SK-N-SH (cell line): Measurements from ENCODE around the gene CIT. TPM values are rescaled to one million over a fixed set of nuclear protein-coding genes. Genes with fewer than 3 reads are reported as not detected.

Source experiments
- CTCF ChIA-PET: fragments of 300-600, 350-600 bp; formaldehyde crosslinking; extraction: SDS; loops from one replicate; lab custom pipeline; 2021; lab: Yijun Ruan, JAX
- POLR2A ChIA-PET: fragments of 350-600 bp; sonication (Branson Sonifier 250); formaldehyde crosslinking; extraction: SDS; loops from one replicate; lab custom pipeline; 2020; ENCODE audit warnings: antibody characterized with exemption, inconsistent platforms; lab: Yijun Ruan, JAX
- DNase-seq: peaks from one replicate; pipeline ENCODE4 v3.0.0; 2012
- H2AFZ ChIP-seq: fragments of 200-600 bp; sonication (generic); 2 replicates; pipeline ENCODE4 v1.8.1; 2016; ENCODE audit warnings: antibody characterized with exemption, mild to moderate bottlenecking, low read depth
- H3F3A ChIP-seq: fragments of 200-600 bp; sonication (generic); replicated peaks from 2 replicates; pipeline ENCODE3; 2016; ENCODE audit warnings: antibody characterized with exemption, mild to moderate bottlenecking; ENCODE audit not compliant: insufficient read depth
- H3K27ac ChIP-seq, 2 experiments: fragments of 200-500 bp in 1 of 2; fragments of 200-600 bp in 1 of 2; sonication (Bioruptor generic) in 1 of 2; sonication (generic), shearing (Covaris generic) in 1 of 2; 2 replicates each; pipeline versions ENCODE4 v1.5.1 to v1.6.1; 2014 to 2016; ENCODE audit warnings: low read depth in 2 of 2, inconsistent platforms in 1 of 2, low read length in 1 of 2, mild to moderate bottlenecking in 1 of 2, mixed read lengths in 1 of 2
- H3K27me3 ChIP-seq: fragments of 200-600 bp; sonication (generic), shearing (Covaris generic); 2 replicates; pipeline ENCODE4 v1.6.1; 2016; ENCODE audit warnings: mixed run types; ENCODE audit not compliant: insufficient read depth
- H3K36me3 ChIP-seq, 2 experiments: fragments of 200-500 bp in 1 of 2; fragments of 200-600 bp in 1 of 2; sonication (Bioruptor generic) in 1 of 2; sonication (generic) in 1 of 2; replicated peaks in 1 of 2; 2 replicates each; pipeline versions ENCODE3 to v1.5.1; 2014 to 2016; ENCODE audit warnings: low read length in 1 of 2, mild to moderate bottlenecking in 1 of 2; ENCODE audit not compliant: insufficient read depth in 2 of 2, control insufficient read depth in 1 of 2
- H3K4me1 ChIP-seq, 2 experiments: fragments of 200-500 bp in 1 of 2; fragments of 200-600 bp in 1 of 2; sonication (Bioruptor generic) in 1 of 2; sonication (generic), shearing (Covaris generic) in 1 of 2; 2 replicates each; pipeline versions ENCODE4 v1.5.1 to v1.6.1; 2014 to 2016; ENCODE audit warnings: low read depth in 1 of 2, low read length in 1 of 2, mixed run types in 1 of 2; ENCODE audit not compliant: insufficient read depth in 2 of 2, control insufficient read depth in 1 of 2
- H3K4me2 ChIP-seq: fragments of 200-600 bp; sonication (generic), shearing (Covaris generic); 2 replicates; pipeline ENCODE4 v1.6.1; 2017; ENCODE audit warnings: mixed run types
- H3K4me3 ChIP-seq, 2 experiments: fragments of 200-500 bp in 1 of 2; fragments of 200-600 bp in 1 of 2; sonication (Bioruptor generic) in 1 of 2; sonication (generic), shearing (Covaris generic) in 1 of 2; 2 replicates each; pipeline versions ENCODE4 v1.5.1 to v1.8.1; 2014 to 2016; ENCODE audit warnings: low read depth in 2 of 2, inconsistent platforms in 1 of 2, low read length in 1 of 2, mild to moderate bottlenecking in 1 of 2, mixed read lengths in 1 of 2, moderate library complexity in 1 of 2
- H3K79me2 ChIP-seq: fragments of 200-600 bp; sonication (generic); 2 replicates; pipeline ENCODE4 v1.8.1; 2017; ENCODE audit warnings: mild to moderate bottlenecking; ENCODE audit not compliant: insufficient read depth
- H3K9ac ChIP-seq: fragments of 200-600 bp; sonication (generic); 2 replicates; pipeline ENCODE4 v1.6.1; 2017; ENCODE audit warnings: mixed run types
- H3K9me2 ChIP-seq: fragments of 200-600 bp; sonication (generic); 2 replicates; pipeline ENCODE4 v1.6.1; 2017; ENCODE audit warnings: mixed run types
- H3K9me3 ChIP-seq: fragments of 200-600 bp; sonication (generic); 2 replicates; pipeline ENCODE4 v1.6.1; 2017; ENCODE audit warnings: mixed run types, mild to moderate bottlenecking, moderate library complexity
- H4K20me1 ChIP-seq: fragments of 200-600 bp; sonication (generic); 2 replicates; pipeline ENCODE4 v1.6.1; 2017; ENCODE audit warnings: mild to moderate bottlenecking, mixed run types; ENCODE audit not compliant: insufficient read depth
- CTCF ChIP-seq: fragments of 200-600 bp; sonication (generic); IDR thresholded peaks from 2 replicates; pipeline ENCODE4 v1.6.1; 2017; ENCODE audit warnings: antibody characterized with exemption, mild to moderate bottlenecking, moderate library complexity
- EZH2phosphoT487 ChIP-seq: fragments of 200-600 bp; sonication (generic); IDR thresholded peaks from 2 replicates; pipeline ENCODE4 v1.6.1; 2017; ENCODE audit warnings: low read depth, mixed run types, mild to moderate bottlenecking, antibody characterized with exemption, moderate library complexity, borderline replicate concordance
- FOXM1 ChIP-seq: IDR thresholded peaks from 2 replicates; pipeline ENCODE4 v1.4.0; 2012; ENCODE audit warnings: low read depth, mild to moderate bottlenecking
- GABPA ChIP-seq: IDR thresholded peaks from 2 replicates; pipeline ENCODE4 v1.4.0; 2012; ENCODE audit warnings: low read depth, mild to moderate bottlenecking
- GATA2 ChIP-seq: sonication (generic); formaldehyde crosslinking; IDR thresholded peaks from 2 replicates; pipeline ENCODE4 v1.5.0; 2020; ENCODE audit warnings: mild to moderate bottlenecking, missing genetic modification reagents
- IRF3 ChIP-seq: fragments of 150-350 bp; IDR thresholded peaks from 2 replicates; pipeline ENCODE4 v1.6.1; 2016; ENCODE audit warnings: mild to moderate bottlenecking, low read depth, low read length
- JUND ChIP-seq: IDR thresholded peaks from 2 replicates; pipeline ENCODE4 v1.4.0; 2012
- MAX ChIP-seq: IDR thresholded peaks from 2 replicates; pipeline ENCODE4 v1.4.0; 2012; ENCODE audit warnings: low read depth
- NRF1 ChIP-seq: IDR thresholded peaks from 2 replicates; pipeline ENCODE4 v1.6.1; 2012; ENCODE audit warnings: low read depth, mild to moderate bottlenecking, low read length
- POLR2AphosphoS5 ChIP-seq: IDR thresholded peaks from 2 replicates; pipeline ENCODE4 v1.6.1; 2012; ENCODE audit warnings: low read depth, low read length
- RAD21 ChIP-seq: IDR thresholded peaks from 2 replicates; pipeline ENCODE4 v1.6.1; 2012; ENCODE audit warnings: mild to moderate bottlenecking, low read length
- REST ChIP-seq: IDR thresholded peaks from 2 replicates; pipeline ENCODE4 v1.6.1; 2012; ENCODE audit warnings: mild to moderate bottlenecking, low read depth, low read length, moderate library complexity
- RFX5 ChIP-seq: IDR thresholded peaks from 2 replicates; pipeline ENCODE4 v1.6.1; 2012; ENCODE audit warnings: mild to moderate bottlenecking, improper control_type of control experiment, low read length
- SIN3A ChIP-seq: IDR thresholded peaks from 2 replicates; pipeline ENCODE4 v1.6.1; 2012; ENCODE audit warnings: low read depth, mild to moderate bottlenecking, low read length, moderate library complexity, borderline replicate concordance
- SMC3 ChIP-seq: IDR thresholded peaks from 2 replicates; pipeline ENCODE4 v1.6.1; 2012; ENCODE audit warnings: low read depth, low read length, improper control_type of control experiment
- TCF12 ChIP-seq: IDR thresholded peaks from 2 replicates; pipeline ENCODE4 v1.4.0; 2012
- WGBS: methylation state at CpG from one replicate; pipeline ENCODE4 v1.1.6; 2017; ENCODE audit warnings: low lambda C conversion rate; 5-methylcytosine and 5-hydroxymethylcytosine counted together
- polyA plus RNA-seq, 3 experiments: library from polyadenylated mRNA; depleted of rRNA; stranded (reverse); fragments of >200 nt; gene quantifications; 2 replicates each; pipeline ENCODE4 v1.2.3, GENCODE V29; 2012
- TF ChIP-seq, protein P1 (sequence below): IDR thresholded peaks from 2 replicates; pipeline ENCODE4 v1.4.0; 2012; ENCODE audit warnings: low read depth, borderline replicate concordance

Gene CIT
- polyA plus RNA-seq, 1 of the 3 experiments (the other 2 are of a cell fraction), result 7.7 TPM

- H3K4me3 ChIP-seq, result no peak overlapping the region
- H2AFZ ChIP-seq, result no peak overlapping the region
- H3K36me3 ChIP-seq, result peaks cover 11 to 13% of the 10 kb centered on the region in 2 experiments
- H4K20me1 ChIP-seq, result no peaks in the 10 kb centered on the region
- H3K27me3 ChIP-seq, result no peaks in the 10 kb centered on the region
- no peak for TF ChIP-seq MAX
- TF ChIP-seq RFX5, result no peak
- no peak for TF ChIP-seq NRF1
- TF ChIP-seq SIN3A, result no peak
- no peak for TF ChIP-seq CTCF
- no peak overlapping the region for H3K4me2 ChIP-seq
- H3K9ac ChIP-seq, result no peak overlapping the region
- H3K79me2 ChIP-seq, result no peaks in the 10 kb centered on the region
- ChIA-PET CTCF (interaction anchor here (1.0 kb wide), 2 partner anchors 9 to 46 kb away, joined by 3 to 4 read pairs; no protein-coding TSS in a partner anchor), POLR2A (no interaction called here)
- H3K9me3 ChIP-seq, result no peaks in the 10 kb centered on the region
- 96% methylated on average over 4 of the region's 4 CpGs for WGBS
- no peaks in the 10 kb centered on the region for H3F3A ChIP-seq
- no peaks in the 10 kb centered on the region for H3K4me1 ChIP-seq
- no peak overlapping the region for H3K27ac ChIP-seq
- no peaks in the 10 kb centered on the region for H3K9me2 ChIP-seq
- no peak for DNase-seq
Measured at GRCh38 chr12:119758722-119759121, 118.4 kb downstream of the CIT start.

GRCh38 chr12:119758234-119758633 lies 118.9 kb downstream of the CIT start:
- Histone ChIP-seq H3F3A (no peaks in the 10 kb centered on the region), H3K27me3 (no peaks in the 10 kb centered on the region), H3K36me3 (peaks cover 8 to 13% of the 10 kb centered on the region in 2 experiments), H3K9me3 (no peaks in the 10 kb centered on the region), H3K4me2 (no peak overlapping the region), H3K4me3 (no peak overlapping the region), H4K20me1 (no peaks in the 10 kb centered on the region), H3K79me2 (no peaks in the 10 kb centered on the region), H3K27ac (no peak overlapping the region), H3K9ac (no peak overlapping the region), H2AFZ (no peak overlapping the region), H3K9me2 (no peaks in the 10 kb centered on the region), H3K4me1 (no peaks in the 10 kb centered on the region)
- DNase-seq, result no peak
- POLR2A ChIA-PET, result no interaction called here
- CTCF ChIA-PET, result interaction anchor here (1.4 kb wide), 1 partner anchor 23 kb away, joined by 8 read pairs; no protein-coding TSS in a partner anchor
- 98% methylated on average over 2 of the region's 2 CpGs for WGBS
- TF ChIP-seq TCF12 (no peak), RFX5 (no peak), POLR2AphosphoS5 (no peak), RAD21 (no peak), FOXM1 (no peak), REST (no peak), IRF3 (no peak), CTCF (no peak), EZH2phosphoT487 (no peak), GABPA (no peak), MAX (no peak), GATA2 (no peak), JUND (no peak), SMC3 (no peak)
- TF ChIP-seq, protein P1, sequence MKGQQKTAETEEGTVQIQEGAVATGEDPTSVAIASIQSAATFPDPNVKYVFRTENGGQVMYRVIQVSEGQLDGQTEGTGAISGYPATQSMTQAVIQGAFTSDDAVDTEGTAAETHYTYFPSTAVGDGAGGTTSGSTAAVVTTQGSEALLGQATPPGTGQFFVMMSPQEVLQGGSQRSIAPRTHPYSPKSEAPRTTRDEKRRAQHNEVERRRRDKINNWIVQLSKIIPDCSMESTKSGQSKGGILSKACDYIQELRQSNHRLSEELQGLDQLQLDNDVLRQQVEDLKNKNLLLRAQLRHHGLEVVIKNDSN, result no peak
